H1 (cell line): ENCODE data around the gene PLEKHG5. TPM values are rescaled to one million over a fixed set of nuclear protein-coding genes. Genes with fewer than 3 reads are reported as not detected.
A peak's percentile ranks its signal among the peaks of the same experiment; 100 is the strongest.

Experiments
- EZH2 ChIP-seq: fragments of 200-600 bp; sonication (generic); IDR thresholded peaks from 2 replicates; pipeline ENCODE4 v1.7.1; 2012; ENCODE audit warnings: low read depth, mild to moderate bottlenecking, moderate library complexity, low read length, inconsistent platforms; ENCODE audit not compliant: severe bottlenecking
- PHF8 ChIP-seq: fragments of 200-600 bp; sonication (generic); conservative IDR thresholded peaks from 2 replicates; pipeline ENCODE4 v1.7.1; 2012; ENCODE audit warnings: low read depth, mild to moderate bottlenecking, inconsistent platforms, low read length, moderate library complexity
- SUZ12 ChIP-seq: fragments of 200-600 bp; sonication (generic); IDR thresholded peaks from 2 replicates; pipeline ENCODE4 v1.6.1; 2012; ENCODE audit warnings: mild to moderate bottlenecking, inconsistent platforms, low read length, moderate library complexity, mixed read lengths
- TAF1 ChIP-seq: IDR thresholded peaks from 2 replicates; pipeline ENCODE4 v1.6.1; 2011; ENCODE audit warnings: mild to moderate bottlenecking, low read depth, low read length
- polyA plus RNA-seq, 7 experiments: library from polyadenylated mRNA; depleted of rRNA in 3 of 7; stranded (reverse) in 5 of 7; unstranded in 2 of 7; fragments of >200 nt in 5 of 7; fragments of 200-250 nt in 2 of 7; gene quantifications; 1 replicate in 5 of 7; 2 replicates in 1 of 7; 4 replicates in 1 of 7; pipeline versions ENCODE4 v1.2.1 to v1.2.3, GENCODE V29; 2011 to 2013; ENCODE audit warnings: missing spikeins in 2 of 7, mixed read lengths in 2 of 7
- total RNA-seq: library from RNA; stranded (reverse); fragmentation: NEBNext Ultra II Directional; extraction: Animal tissue kit (Norgen Biotek cat#: 25700); gene quantifications from 2 replicates; pipeline ENCODE4 v1.2.1, GENCODE V29; 2021
- TF ChIP-seq, protein P1 (sequence below): fragments of 300-600 bp; sonication (generic); IDR thresholded peaks from 2 replicates; pipeline ENCODE4 v1.7.1; 2012; ENCODE audit warnings: low read length, moderate library complexity, mild to moderate bottlenecking, inconsistent platforms; ENCODE audit not compliant: insufficient replicate concordance
- TF ChIP-seq, protein P2 (sequence below): IDR thresholded peaks from 2 replicates; pipeline ENCODE4 v1.6.1; 2011; ENCODE audit warnings: low read length, improper control_type of control experiment
- TF ChIP-seq, protein P3 (sequence below): IDR thresholded peaks from 2 replicates; pipeline ENCODE4 v1.6.1; 2012; ENCODE audit warnings: inconsistent platforms

PLEKHG5 gene
- total and polyA plus RNA-seq, 2 of the 8 experiments (the other 6 are each of a cell fraction or from before 2014, with no cell fraction given): 10.4 to 13.8 TPM

DNA sequence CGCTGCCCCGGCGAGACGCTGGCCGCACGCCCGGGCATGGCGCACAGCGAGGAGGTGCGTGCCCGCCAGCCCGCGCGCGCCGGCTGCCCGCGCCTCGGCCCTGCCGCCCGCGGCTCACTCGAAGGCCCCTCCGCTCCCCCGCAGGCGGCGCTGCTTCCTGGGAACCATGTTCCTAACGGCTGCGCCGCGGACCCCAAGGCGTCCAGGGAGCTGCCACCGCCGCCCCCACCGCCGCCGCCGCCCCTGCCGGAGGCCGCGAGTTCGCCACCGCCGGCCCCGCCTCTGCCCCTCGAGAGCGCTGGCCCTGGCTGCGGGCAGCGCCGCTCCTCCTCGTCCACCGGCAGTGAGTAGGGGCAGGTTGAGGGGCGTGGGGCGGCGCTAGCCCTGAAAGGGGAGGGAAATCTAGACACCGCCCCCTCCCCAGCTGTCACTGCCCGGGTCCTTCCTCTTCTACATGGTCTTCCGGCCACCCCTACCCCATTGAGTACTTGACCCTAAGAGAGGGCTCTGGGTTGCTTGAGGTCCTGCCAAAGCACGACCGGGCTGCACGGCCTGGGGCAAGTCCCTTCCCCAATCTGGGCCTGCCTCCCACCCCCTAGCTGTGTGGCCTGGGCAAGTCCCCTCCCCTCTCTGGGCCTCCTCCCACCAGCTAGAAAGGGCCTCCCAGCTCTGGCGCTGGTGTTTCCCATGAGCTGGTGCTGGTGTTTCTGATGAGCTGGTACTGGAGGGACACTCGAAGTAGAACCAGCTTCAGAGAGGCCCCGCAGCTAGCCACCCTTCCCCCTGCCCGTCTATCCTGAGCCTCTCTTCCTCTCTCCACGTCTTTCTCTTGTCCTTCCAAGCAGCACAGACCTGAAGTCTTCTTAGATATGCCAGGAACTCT lies 42.5 kb downstream of the PLEKHG5 start (continued):
- TF ChIP-seq, protein P1, sequence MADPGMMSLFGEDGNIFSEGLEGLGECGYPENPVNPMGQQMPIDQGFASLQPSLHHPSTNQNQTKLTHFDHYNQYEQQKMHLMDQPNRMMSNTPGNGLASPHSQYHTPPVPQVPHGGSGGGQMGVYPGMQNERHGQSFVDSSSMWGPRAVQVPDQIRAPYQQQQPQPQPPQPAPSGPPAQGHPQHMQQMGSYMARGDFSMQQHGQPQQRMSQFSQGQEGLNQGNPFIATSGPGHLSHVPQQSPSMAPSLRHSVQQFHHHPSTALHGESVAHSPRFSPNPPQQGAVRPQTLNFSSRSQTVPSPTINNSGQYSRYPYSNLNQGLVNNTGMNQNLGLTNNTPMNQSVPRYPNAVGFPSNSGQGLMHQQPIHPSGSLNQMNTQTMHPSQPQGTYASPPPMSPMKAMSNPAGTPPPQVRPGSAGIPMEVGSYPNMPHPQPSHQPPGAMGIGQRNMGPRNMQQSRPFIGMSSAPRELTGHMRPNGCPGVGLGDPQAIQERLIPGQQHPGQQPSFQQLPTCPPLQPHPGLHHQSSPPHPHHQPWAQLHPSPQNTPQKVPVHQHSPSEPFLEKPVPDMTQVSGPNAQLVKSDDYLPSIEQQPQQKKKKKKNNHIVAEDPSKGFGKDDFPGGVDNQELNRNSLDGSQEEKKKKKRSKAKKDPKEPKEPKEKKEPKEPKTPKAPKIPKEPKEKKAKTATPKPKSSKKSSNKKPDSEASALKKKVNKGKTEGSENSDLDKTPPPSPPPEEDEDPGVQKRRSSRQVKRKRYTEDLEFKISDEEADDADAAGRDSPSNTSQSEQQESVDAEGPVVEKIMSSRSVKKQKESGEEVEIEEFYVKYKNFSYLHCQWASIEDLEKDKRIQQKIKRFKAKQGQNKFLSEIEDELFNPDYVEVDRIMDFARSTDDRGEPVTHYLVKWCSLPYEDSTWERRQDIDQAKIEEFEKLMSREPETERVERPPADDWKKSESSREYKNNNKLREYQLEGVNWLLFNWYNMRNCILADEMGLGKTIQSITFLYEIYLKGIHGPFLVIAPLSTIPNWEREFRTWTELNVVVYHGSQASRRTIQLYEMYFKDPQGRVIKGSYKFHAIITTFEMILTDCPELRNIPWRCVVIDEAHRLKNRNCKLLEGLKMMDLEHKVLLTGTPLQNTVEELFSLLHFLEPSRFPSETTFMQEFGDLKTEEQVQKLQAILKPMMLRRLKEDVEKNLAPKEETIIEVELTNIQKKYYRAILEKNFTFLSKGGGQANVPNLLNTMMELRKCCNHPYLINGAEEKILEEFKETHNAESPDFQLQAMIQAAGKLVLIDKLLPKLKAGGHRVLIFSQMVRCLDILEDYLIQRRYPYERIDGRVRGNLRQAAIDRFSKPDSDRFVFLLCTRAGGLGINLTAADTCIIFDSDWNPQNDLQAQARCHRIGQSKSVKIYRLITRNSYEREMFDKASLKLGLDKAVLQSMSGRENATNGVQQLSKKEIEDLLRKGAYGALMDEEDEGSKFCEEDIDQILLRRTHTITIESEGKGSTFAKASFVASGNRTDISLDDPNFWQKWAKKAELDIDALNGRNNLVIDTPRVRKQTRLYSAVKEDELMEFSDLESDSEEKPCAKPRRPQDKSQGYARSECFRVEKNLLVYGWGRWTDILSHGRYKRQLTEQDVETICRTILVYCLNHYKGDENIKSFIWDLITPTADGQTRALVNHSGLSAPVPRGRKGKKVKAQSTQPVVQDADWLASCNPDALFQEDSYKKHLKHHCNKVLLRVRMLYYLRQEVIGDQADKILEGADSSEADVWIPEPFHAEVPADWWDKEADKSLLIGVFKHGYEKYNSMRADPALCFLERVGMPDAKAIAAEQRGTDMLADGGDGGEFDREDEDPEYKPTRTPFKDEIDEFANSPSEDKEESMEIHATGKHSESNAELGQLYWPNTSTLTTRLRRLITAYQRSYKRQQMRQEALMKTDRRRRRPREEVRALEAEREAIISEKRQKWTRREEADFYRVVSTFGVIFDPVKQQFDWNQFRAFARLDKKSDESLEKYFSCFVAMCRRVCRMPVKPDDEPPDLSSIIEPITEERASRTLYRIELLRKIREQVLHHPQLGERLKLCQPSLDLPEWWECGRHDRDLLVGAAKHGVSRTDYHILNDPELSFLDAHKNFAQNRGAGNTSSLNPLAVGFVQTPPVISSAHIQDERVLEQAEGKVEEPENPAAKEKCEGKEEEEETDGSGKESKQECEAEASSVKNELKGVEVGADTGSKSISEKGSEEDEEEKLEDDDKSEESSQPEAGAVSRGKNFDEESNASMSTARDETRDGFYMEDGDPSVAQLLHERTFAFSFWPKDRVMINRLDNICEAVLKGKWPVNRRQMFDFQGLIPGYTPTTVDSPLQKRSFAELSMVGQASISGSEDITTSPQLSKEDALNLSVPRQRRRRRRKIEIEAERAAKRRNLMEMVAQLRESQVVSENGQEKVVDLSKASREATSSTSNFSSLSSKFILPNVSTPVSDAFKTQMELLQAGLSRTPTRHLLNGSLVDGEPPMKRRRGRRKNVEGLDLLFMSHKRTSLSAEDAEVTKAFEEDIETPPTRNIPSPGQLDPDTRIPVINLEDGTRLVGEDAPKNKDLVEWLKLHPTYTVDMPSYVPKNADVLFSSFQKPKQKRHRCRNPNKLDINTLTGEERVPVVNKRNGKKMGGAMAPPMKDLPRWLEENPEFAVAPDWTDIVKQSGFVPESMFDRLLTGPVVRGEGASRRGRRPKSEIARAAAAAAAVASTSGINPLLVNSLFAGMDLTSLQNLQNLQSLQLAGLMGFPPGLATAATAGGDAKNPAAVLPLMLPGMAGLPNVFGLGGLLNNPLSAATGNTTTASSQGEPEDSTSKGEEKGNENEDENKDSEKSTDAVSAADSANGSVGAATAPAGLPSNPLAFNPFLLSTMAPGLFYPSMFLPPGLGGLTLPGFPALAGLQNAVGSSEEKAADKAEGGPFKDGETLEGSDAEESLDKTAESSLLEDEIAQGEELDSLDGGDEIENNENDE: no peak
- TF ChIP-seq SUZ12 (peak; percentile 21; the same call in 1 of the 2 replicates), TAF1 (no peak), PHF8 (no peak), EZH2 (no peak)
- TF ChIP-seq, protein P2, sequence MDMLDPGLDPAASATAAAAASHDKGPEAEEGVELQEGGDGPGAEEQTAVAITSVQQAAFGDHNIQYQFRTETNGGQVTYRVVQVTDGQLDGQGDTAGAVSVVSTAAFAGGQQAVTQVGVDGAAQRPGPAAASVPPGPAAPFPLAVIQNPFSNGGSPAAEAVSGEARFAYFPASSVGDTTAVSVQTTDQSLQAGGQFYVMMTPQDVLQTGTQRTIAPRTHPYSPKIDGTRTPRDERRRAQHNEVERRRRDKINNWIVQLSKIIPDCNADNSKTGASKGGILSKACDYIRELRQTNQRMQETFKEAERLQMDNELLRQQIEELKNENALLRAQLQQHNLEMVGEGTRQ: no peak
- TF ChIP-seq, protein P3, sequence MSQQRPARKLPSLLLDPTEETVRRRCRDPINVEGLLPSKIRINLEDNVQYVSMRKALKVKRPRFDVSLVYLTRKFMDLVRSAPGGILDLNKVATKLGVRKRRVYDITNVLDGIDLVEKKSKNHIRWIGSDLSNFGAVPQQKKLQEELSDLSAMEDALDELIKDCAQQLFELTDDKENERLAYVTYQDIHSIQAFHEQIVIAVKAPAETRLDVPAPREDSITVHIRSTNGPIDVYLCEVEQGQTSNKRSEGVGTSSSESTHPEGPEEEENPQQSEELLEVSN: no peak
